Upper lobe of right lung (tissue), 1 donor: ENCODE results near the gene MAPK9. TPM values are rescaled to one million over a fixed set of nuclear protein-coding genes. Genes with fewer than 3 reads are reported as not detected.

Experiments
- ATAC-seq: fragments of 200-7000 bp; cut with Tn5 transposase; one replicate; pipeline ENCODE4 v1.9.1; 2020; ENCODE audit warnings: mild to moderate bottlenecking, moderate library complexity
- DNase-seq: peaks from one replicate; pipeline ENCODE4 v3.0.0-alpha.2; 2020
- H3K27ac ChIP-seq: fragments of 200-600 bp; one replicate; pipeline ENCODE4 v1.8.0; 2022
- H3K27me3 ChIP-seq: fragments of 200-600 bp; one replicate; pipeline ENCODE4 v1.8.0; 2022; ENCODE audit warnings: mild to moderate bottlenecking
- H3K36me3 ChIP-seq: fragments of 200-600 bp; one replicate; pipeline ENCODE4 v1.8.0; 2022
- H3K4me1 ChIP-seq: fragments of 200-600 bp; one replicate; pipeline ENCODE4 v1.8.0; 2022
- H3K4me3 ChIP-seq: fragments of 200-600 bp; one replicate; pipeline ENCODE4 v1.8.0; 2022; ENCODE audit warnings: mild to moderate bottlenecking
- H3K9me3 ChIP-seq: fragments of 200-600 bp; one replicate; pipeline ENCODE4 v1.8.0; 2022
- CTCF ChIP-seq: fragments of 200-600 bp; IDR thresholded peaks from one replicate; pipeline ENCODE4 v1.8.0; 2022; ENCODE audit warnings: antibody characterized with exemption
- intact Hi-C: fragments of 100-400 bp; cut with DNase I; formaldehyde crosslinking; loops from one replicate; pipeline ENCODE4 v1.11.0; 2022
- total RNA-seq: library from RNA; stranded (reverse); fragmentation: NEBNext Ultra II Directional; extraction: Animal tissue kit (Norgen Biotek cat#: 25700); gene quantifications from one replicate; pipeline ENCODE4 v1.2.1, GENCODE V29; 2021
- donor health status: DM: no; HTN: yes; CAD: no; lungs with severe emphysema.

The MAPK9 gene
- total RNA-seq, 1 donor from 2014 or later, result 39.5 TPM

GRCh38 chr5:180313677-180314505 lies 22.0 kb upstream of the MAPK9 start:
- no peak overlapping the region for H3K27ac ChIP-seq
- TF ChIP-seq CTCF, result no peak
- no peaks in the 10 kb centered on the region for H3K4me1 ChIP-seq
- H3K27me3 ChIP-seq, result no peaks in the 10 kb centered on the region
- peak; percentile 91 for DNase-seq
- ATAC-seq, result peak; percentile 92
- H3K36me3 ChIP-seq, result no peaks in the 10 kb centered on the region
- H3K4me3 ChIP-seq, result peak overlapping the region; percentile 26
- intact Hi-C loops, result no loop called here
- H3K9me3 ChIP-seq, result no peaks in the 10 kb centered on the region

GRCh38 chr5:180311216-180311615 lies 19.3 kb upstream of the MAPK9 start:
- H3K4me1 ChIP-seq, result no peaks in the 10 kb centered on the region
- H3K27me3 ChIP-seq, result no peaks in the 10 kb centered on the region
- TF ChIP-seq CTCF, result no peak
- intact Hi-C loops, result no loop called here
- H3K9me3 ChIP-seq, result no peaks in the 10 kb centered on the region
- no peak overlapping the region for H3K27ac ChIP-seq
- no peak for ATAC-seq
- no peak for DNase-seq
- H3K4me3 ChIP-seq, result no peak overlapping the region
- H3K36me3 ChIP-seq, result no peaks in the 10 kb centered on the region

GRCh38 chr5:180306796-180307195 lies 14.9 kb upstream of the MAPK9 start:
- Histone ChIP-seq H3K4me1 (no peaks in the 10 kb centered on the region), H3K9me3 (no peaks in the 10 kb centered on the region), H3K27ac (no peak overlapping the region), H3K27me3 (no peaks in the 10 kb centered on the region), H3K36me3 (peaks cover 9% of the 10 kb centered on the region), H3K4me3 (no peak overlapping the region)
- no peak for DNase-seq
- TF ChIP-seq CTCF, result no peak
- ATAC-seq, result no peak
- intact Hi-C loops, result no loop called here

GRCh38 chr5:180305481-180305880 lies 13.6 kb upstream of the MAPK9 start:
- Histone ChIP-seq H3K36me3 (peaks cover 9% of the 10 kb centered on the region), H3K27ac (no peak overlapping the region), H3K27me3 (no peaks in the 10 kb centered on the region), H3K4me3 (no peak overlapping the region), H3K9me3 (no peaks in the 10 kb centered on the region), H3K4me1 (no peaks in the 10 kb centered on the region)
- TF ChIP-seq CTCF, result no peak
- intact Hi-C loops, result no loop called here
- no peak for ATAC-seq
- DNase-seq, result peak; percentile 43

GRCh38 chr5:180304431-180305375 lies 12.8 kb upstream of the MAPK9 start:
- H3K36me3 ChIP-seq, result peaks cover 9% of the 10 kb centered on the region
- intact Hi-C loops, result no loop called here

More at GRCh38 chr5:180304431-180305375, 12.8 kb upstream of the MAPK9 start:
- Histone ChIP-seq H3K4me3 (no peak overlapping the region), H3K27ac (no peak overlapping the region), H3K4me1 (no peaks in the 10 kb centered on the region), H3K9me3 (no peaks in the 10 kb centered on the region), H3K27me3 (no peaks in the 10 kb centered on the region)
- TF ChIP-seq CTCF, result no peak
- ATAC-seq, result peak; percentile 7
- DNase-seq, result peak; percentile 46
